Measurements from ENCODE around the gene OPN5. TPM values are rescaled to one million over a fixed set of nuclear protein-coding genes. Genes with fewer than 3 reads are reported as not detected.

OPN5 gene
- total RNA-seq, 2 experiments from 2014 or later: not detected

DNA sequence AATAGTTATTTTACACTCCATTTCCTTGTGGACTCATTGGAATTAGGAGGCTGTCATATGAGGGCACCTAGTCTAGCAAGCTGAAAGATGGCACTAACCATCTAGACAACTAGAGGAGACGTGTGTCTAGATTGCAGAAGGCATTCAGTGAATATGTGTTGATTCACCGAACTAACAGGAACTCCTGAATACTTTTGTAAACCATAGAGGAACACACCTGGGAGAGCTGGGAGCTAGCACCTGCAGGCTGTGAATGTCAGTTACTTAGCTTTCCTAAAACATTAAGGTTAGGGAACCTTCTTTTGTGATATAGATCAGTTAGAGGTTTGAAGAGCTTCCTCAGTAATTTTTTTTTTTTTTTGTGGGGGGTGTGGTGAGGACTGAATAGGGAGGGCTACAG, 7.7 kb downstream of the OPN5 start:
- intact Hi-C loops (cut with DNase I, micrococcal nuclease): loop anchor here in 1 of 2 experiments (2.0 to 5.0 kb wide), 2 partner anchors 978 to 1621 kb away; no protein-coding TSS in a partner anchor
- ChIA-PET POLR2A (interaction anchor here (0.6 kb wide), 1 partner anchor 25 kb away, joined by 3 read pairs; no protein-coding TSS in a partner anchor), CTCF (interaction anchor here (0.6 to 4.1 kb wide), 4 partner anchors 8 to 212 kb away, joined by 3 to 27 read pairs (median 4); no protein-coding TSS in a partner anchor)
- no peaks in the 10 kb centered on the region for H3K36me3 Mint-ChIP-seq (ENCODE audit: low read depth)
- H3K4me3 Mint-ChIP-seq: no peak overlapping the region
- no peak overlapping the region for H3K27ac Mint-ChIP-seq
- no peak for DNase-seq
- H3K27me3 Mint-ChIP-seq: peaks cover 30% of the 10 kb centered on the region
- peaks cover 3% of the 10 kb centered on the region for H3K4me1 Mint-ChIP-seq
- no peak for ATAC-seq
- no peaks in the 10 kb centered on the region for H3K9me3 Mint-ChIP-seq (ENCODE audit: low read depth)

DNA sequence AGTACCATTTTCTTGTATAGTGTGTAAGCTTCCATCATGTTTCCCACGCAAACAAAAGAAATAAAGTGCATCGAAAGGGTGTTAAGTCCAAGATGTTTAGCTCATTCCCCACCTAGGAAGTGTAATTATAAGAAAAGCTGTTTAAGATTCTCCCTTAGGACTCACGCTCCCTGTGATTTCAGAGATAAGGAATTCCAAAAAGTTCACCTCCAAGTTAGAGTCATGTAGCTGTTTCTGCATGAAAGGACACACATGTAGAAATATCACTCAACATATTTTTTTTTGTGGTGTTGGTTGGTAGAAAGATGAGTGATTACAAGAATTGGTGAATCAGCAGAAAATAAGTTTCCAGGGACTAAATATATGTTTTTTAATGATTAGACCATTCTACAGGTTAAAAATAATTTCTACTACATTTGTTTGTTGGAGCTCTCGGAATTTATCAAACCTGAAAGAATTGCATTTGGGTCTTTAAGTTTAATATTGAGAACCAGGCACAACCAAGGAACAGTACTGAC, 10.4 kb downstream of the OPN5 start:
- CTCF ChIA-PET: interaction anchor here (1.0 kb wide), 1 partner anchor 1618 kb away, joined by 3 read pairs; no protein-coding TSS in a partner anchor
- Mint-ChIP-seq H3K27me3 (peaks cover 25% of the 10 kb centered on the region), H3K4me1 (peaks cover 3% of the 10 kb centered on the region), H3K9me3 (ENCODE audit: low read depth) (no peaks in the 10 kb centered on the region), H3K36me3 (ENCODE audit: low read depth) (no peaks in the 10 kb centered on the region), H3K4me3 (no peak overlapping the region), H3K27ac (no peak overlapping the region)
- intact Hi-C loops (cut with DNase I, micrococcal nuclease): no loop called here
- ATAC-seq: no peak
- DNase-seq: no peak
- POLR2A ChIA-PET: no interaction called here

DNA sequence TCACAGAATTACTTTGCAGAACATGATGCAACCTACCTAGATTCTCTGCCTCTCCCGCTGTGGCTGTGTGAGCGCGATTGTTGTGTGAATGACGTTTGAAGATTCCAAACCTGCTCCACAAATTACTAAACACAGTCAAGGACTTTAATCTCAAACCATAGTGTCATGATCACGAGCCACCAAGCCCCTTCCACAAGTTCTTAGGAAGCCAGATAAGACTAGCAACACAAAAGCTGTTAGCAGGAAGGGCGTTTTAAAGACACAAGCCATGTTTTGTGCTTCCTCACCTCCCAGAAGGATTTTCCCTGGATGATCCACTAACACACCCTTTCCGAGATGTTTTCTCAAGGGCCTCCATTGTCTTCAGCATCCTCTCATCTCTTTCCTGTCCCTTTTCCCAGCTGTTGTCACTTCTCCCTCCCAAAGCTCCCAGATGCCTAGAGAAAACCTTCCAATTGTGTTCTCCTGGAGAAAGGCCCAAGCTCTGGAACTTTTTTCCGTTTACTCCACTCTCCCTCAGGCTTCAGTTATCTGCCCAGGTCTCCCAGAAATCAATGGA, 12.8 kb downstream of the OPN5 start:
- no peak overlapping the region for H3K27ac Mint-ChIP-seq
- CTCF ChIA-PET: interaction anchor here (2.0 kb wide), 1 partner anchor 15 kb away, joined by 5 read pairs; no protein-coding TSS in a partner anchor
- POLR2A ChIA-PET: no interaction called here

DNA sequence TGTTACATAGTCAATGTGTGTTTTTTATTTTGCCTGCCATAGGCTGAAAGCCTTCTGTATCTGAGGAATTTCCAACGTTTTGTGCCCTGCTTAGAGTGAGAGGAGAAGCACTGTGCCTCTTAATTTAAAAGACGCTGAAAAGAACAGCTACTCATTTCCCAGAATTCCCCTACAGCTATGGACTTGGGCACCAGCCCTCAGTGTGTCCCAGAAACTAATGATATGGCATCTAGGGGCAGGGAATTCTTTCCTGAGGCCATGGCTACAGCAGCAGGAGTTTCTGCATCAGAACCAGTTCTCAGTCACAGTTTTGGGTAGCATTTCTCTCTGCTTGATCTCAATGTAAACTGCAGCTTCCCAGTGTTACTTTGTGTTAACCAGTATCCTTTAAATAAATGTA, 20.2 kb downstream of the OPN5 start:
- no peaks in the 10 kb centered on the region for H3K36me3 Mint-ChIP-seq (ENCODE audit: low read depth)
- ChIA-PET CTCF (interaction anchor here (0.7 to 2.1 kb wide), 3 partner anchors 13 to 1609 kb away, joined by 3 to 6 read pairs (median 3); partner anchors contain the start of gene ADGRF1), POLR2A (no interaction called here)
- peaks cover 22% of the 10 kb centered on the region for H3K27me3 Mint-ChIP-seq
- H3K9me3 Mint-ChIP-seq (ENCODE audit: low read depth): no peaks in the 10 kb centered on the region
- no peaks in the 10 kb centered on the region for H3K4me1 Mint-ChIP-seq
- no peak for DNase-seq
- intact Hi-C loops (cut with DNase I, micrococcal nuclease): no loop called here
- no peak overlapping the region for H3K27ac Mint-ChIP-seq
- H3K4me3 Mint-ChIP-seq: no peak overlapping the region
- no peak for ATAC-seq

More for the DNA sequence above, 12.8 kb downstream of the OPN5 start:
- Mint-ChIP-seq H3K4me1 (no peaks in the 10 kb centered on the region), H3K36me3 (ENCODE audit: low read depth) (no peaks in the 10 kb centered on the region), H3K4me3 (no peak overlapping the region), H3K9me3 (ENCODE audit: low read depth) (no peaks in the 10 kb centered on the region), H3K27me3 (peaks cover 12% of the 10 kb centered on the region)
- DNase-seq (no peak), ATAC-seq (no peak)
- intact Hi-C loops (cut with DNase I, micrococcal nuclease): no loop called here

DNA sequence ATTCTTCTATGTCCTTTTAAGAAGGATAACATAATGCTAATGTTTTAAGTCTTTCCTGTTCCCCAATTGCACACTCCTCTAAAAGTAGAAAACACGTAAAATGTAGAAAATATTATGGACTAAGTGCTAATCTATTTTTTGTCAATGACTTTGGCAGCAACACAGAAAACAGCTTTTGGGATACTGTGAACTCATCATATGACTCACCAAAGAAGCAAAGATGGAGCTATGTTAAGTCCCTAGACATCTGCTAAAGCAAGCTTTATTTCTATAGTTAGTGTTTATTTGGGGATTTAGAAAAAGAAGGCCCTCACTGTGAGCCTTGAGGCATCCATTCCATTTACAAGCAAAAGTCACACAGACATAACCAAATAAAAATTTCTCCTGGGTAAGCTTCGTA, 23.0 kb downstream of the OPN5 start:
- no peaks in the 10 kb centered on the region for H3K9me3 Mint-ChIP-seq (ENCODE audit: low read depth)
- POLR2A ChIA-PET: no interaction called here

DNA sequence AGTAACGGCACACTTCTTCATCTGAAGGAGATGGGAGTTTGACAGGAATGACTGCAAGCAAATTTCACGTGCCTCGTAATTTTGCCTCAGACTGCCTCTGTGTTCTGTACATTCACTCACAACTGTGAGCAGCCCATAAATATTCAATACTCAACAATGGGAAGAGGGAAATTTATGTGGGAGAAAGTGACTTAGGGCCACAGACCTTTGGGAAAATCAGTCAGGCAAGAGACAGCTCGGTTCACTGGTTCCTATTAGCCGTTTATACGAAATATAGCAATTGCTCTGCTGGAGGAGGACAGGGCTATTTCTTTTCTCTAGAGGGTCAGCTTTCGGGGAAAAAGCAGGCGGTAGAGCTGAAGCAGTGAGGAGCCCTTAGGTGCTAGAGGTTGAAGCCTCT, 28.0 kb downstream of the OPN5 start:
- H3K4me1 Mint-ChIP-seq: no peaks in the 10 kb centered on the region
- CTCF ChIA-PET: no interaction called here
- intact Hi-C loops (cut with DNase I, micrococcal nuclease): no loop called here
- POLR2A ChIA-PET: no interaction called here
- no peaks in the 10 kb centered on the region for H3K36me3 Mint-ChIP-seq (ENCODE audit: low read depth)
- ATAC-seq: no peak
- H3K4me3 Mint-ChIP-seq: no peak overlapping the region
- no peak overlapping the region for H3K27ac Mint-ChIP-seq
- H3K9me3 Mint-ChIP-seq (ENCODE audit: low read depth): no peaks in the 10 kb centered on the region
- H3K27me3 Mint-ChIP-seq: peaks cover 24% of the 10 kb centered on the region
- DNase-seq: no peak

More for the DNA sequence above, 23.0 kb downstream of the OPN5 start:
- CTCF ChIA-PET: interaction anchor here (1.4 kb wide), 1 partner anchor 17 kb away, joined by 4 read pairs; no protein-coding TSS in a partner anchor
- Mint-ChIP-seq H3K4me3 (no peak overlapping the region), H3K4me1 (no peaks in the 10 kb centered on the region), H3K27ac (no peak overlapping the region), H3K36me3 (ENCODE audit: low read depth) (no peaks in the 10 kb centered on the region), H3K27me3 (peaks cover 31% of the 10 kb centered on the region)
- DNase-seq (no peak), ATAC-seq (no peak)
- intact Hi-C loops (cut with DNase I, micrococcal nuclease): no loop called here

DNA sequence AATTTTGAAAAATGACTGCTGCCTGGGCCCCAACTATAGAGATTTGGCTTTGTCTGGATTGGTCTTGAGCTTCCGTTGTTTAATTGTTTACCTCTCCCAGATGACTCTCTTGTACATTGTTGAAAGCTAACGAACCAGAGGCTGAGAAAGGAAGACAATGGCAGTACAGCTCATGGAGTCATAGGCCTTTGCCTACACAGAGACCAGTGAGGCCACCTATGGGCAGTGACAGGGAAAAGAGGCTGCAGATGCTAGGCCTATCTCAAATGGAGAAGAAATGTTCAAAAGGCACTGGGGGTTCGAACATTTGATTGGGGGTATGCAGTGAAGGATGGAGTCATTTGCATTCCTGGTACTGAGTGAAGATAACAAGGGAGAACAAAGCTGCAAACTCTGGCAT, 29.1 kb downstream of the OPN5 start:
- no peaks in the 10 kb centered on the region for H3K36me3 Mint-ChIP-seq (ENCODE audit: low read depth)
- H3K4me3 Mint-ChIP-seq: no peak overlapping the region
- H3K4me1 Mint-ChIP-seq: no peaks in the 10 kb centered on the region
- POLR2A ChIA-PET: no interaction called here
- intact Hi-C loops (cut with DNase I, micrococcal nuclease): no loop called here
- H3K27me3 Mint-ChIP-seq: peaks cover 24% of the 10 kb centered on the region
- no peak overlapping the region for H3K27ac Mint-ChIP-seq
- DNase-seq: no peak
- ATAC-seq: no peak
- H3K9me3 Mint-ChIP-seq (ENCODE audit: low read depth): no peaks in the 10 kb centered on the region
- CTCF ChIA-PET: interaction anchor here (0.6 to 0.7 kb wide), 2 partner anchors 71 to 117 kb away, joined by 3 read pairs; no protein-coding TSS in a partner anchor

DNA sequence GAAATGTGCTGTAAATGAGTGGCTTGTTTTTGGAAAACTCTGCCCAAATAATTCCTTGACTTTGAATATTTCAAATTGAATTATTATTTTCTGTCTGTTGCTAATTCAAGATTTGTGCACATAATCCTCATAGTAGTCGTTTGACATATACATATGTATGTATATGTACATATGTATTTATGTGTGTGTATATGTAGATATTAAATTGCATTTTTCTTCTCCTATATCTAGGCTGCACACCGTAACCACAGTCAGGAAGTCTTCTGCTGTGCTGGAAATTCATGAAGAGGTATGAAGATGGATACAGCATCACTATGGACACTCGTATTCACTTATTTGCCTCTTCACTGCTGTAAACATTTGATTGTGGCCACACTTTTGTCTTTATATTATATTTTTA, 29.6 kb downstream of the OPN5 start:
- H3K36me3 Mint-ChIP-seq (ENCODE audit: low read depth): no peaks in the 10 kb centered on the region
- H3K27me3 Mint-ChIP-seq: peaks cover 25% of the 10 kb centered on the region
- POLR2A ChIA-PET: no interaction called here
- H3K4me3 Mint-ChIP-seq: no peak overlapping the region
- no peaks in the 10 kb centered on the region for H3K4me1 Mint-ChIP-seq
- intact Hi-C loops (cut with DNase I, micrococcal nuclease): no loop called here
- H3K9me3 Mint-ChIP-seq (ENCODE audit: low read depth): no peaks in the 10 kb centered on the region
- ATAC-seq (no peak), DNase-seq (no peak)
- CTCF ChIA-PET: no interaction called here
- H3K27ac Mint-ChIP-seq: no peak overlapping the region

DNA sequence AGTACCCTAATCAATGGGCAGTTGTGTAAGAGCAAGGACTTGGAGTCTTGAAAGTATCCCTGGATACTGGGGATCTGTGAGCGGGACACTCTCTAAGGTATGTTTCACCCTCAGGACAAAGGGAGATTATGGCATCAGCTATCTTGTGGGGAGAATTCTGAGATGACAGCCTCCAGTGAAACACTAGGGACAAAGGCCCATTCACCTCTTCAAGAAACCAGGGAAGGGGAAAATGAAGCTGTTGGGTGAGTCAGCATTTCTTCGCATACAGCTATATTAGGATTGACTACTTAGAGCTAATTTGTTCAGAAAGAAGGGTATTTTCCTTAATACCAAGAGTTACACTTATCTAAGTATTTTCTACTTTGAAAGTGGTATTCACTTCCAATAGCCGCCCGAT, 35.9 kb downstream of the OPN5 start:
- Mint-ChIP-seq H3K4me1 (no peaks in the 10 kb centered on the region), H3K27me3 (peaks cover 34% of the 10 kb centered on the region), H3K4me3 (no peak overlapping the region), H3K9me3 (ENCODE audit: low read depth) (no peaks in the 10 kb centered on the region), H3K36me3 (ENCODE audit: low read depth) (no peaks in the 10 kb centered on the region), H3K27ac (no peak overlapping the region)
- ATAC-seq: no peak
- no peak for DNase-seq
- CTCF ChIA-PET: interaction anchor here (0.7 kb wide), 2 partner anchors 37 to 64 kb away, joined by 3 read pairs; no protein-coding TSS in a partner anchor
- POLR2A ChIA-PET: no interaction called here
- intact Hi-C loops (cut with DNase I, micrococcal nuclease): no loop called here

DNA sequence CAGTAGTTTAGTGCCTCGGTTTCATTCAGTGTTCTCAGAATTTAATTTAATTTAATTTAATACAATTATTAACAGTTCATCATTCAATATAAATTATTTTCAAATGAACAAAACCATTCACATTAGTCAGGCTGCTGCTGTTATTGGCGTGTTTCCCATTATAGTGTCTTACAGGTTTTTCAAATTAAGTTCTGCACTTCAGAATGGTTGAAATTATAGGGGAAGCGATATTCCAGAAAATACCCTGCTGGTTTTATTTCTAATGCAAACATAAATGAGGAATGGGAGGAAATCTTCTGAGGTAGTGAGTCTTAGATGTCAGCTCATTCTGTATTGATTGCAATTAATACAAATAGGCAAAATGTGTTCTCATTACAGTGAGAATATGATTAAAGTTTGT, 37.6 kb downstream of the OPN5 start:
- H3K27ac Mint-ChIP-seq: no peak overlapping the region
- peaks cover 25% of the 10 kb centered on the region for H3K27me3 Mint-ChIP-seq
- H3K36me3 Mint-ChIP-seq (ENCODE audit: low read depth): no peaks in the 10 kb centered on the region
- intact Hi-C loops (cut with DNase I, micrococcal nuclease): no loop called here
- POLR2A ChIA-PET: no interaction called here
- DNase-seq (no peak), ATAC-seq (no peak)
- no peaks in the 10 kb centered on the region for H3K4me1 Mint-ChIP-seq
- no peaks in the 10 kb centered on the region for H3K9me3 Mint-ChIP-seq (ENCODE audit: low read depth)
- H3K4me3 Mint-ChIP-seq: no peak overlapping the region
- CTCF ChIA-PET: no interaction called here

DNA sequence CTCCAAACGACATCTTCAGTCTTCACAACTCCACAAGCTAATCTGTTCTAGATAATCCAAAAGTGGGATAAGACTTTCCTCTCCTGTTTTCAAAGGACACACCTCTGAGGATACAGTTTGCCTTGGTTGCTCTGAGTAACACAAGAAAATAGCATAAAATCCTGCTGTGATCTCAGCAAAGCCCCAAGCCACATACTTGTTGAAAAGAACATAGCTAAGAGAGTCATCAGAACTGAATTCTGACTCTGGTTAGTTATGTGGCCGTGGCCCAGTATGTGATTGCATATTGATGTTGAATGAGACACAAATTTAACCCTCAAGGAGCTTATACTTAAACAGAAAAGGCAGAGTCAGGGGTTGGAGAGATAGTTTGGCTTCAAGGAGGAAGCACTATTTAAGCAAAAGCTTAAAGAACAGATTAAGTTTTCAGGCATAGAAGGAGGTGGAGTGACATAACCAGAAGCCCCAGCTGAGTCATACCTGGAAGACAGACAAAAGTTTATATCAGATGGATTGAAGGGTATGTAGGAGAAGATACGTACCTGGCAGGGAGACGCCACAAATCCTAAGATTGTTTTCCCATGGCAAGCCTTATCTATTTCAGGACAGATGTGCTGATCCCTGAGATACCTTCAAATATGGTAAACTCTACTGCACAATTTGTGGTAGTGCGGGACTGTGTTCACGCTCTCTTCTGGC, 41.2 kb downstream of the OPN5 start:
- CTCF ChIA-PET: no interaction called here
- Mint-ChIP-seq H3K27ac (no peak overlapping the region), H3K4me1 (no peaks in the 10 kb centered on the region), H3K36me3 (ENCODE audit: low read depth) (no peaks in the 10 kb centered on the region), H3K4me3 (no peak overlapping the region), H3K27me3 (peaks cover 16% of the 10 kb centered on the region), H3K9me3 (ENCODE audit: low read depth) (no peaks in the 10 kb centered on the region)
- intact Hi-C loops (cut with DNase I, micrococcal nuclease): no loop called here
- POLR2A ChIA-PET: interaction anchor here (0.5 kb wide), 1 partner anchor 28 kb away, joined by 3 read pairs; no protein-coding TSS in a partner anchor
- no peak for ATAC-seq
- DNase-seq: no peak

Measured in activated CD4-positive, alpha-beta T cell treated with anti-CD3 and anti-CD28 coated beads for 36 hours (primary cell).